ENCODE results near the gene HOOK2. TPM values are rescaled to one million over a fixed set of nuclear protein-coding genes. Genes with fewer than 3 reads are reported as not detected.

Gene HOOK2
- total and polyA plus RNA-seq, 2 of the 13 experiments (the other 11 are each of a cell fraction or from before 2014, with no cell fraction given), result 9.2 to 12.9 TPM

GRCh38 chr19:12782424-12783290 is 7.3 kb upstream of the HOOK2 start (continued):
- no peak for TF ChIP-seq JUNB (CRISPR knock-in tag; IDR thresholded peaks at IDR 0.05; ENCODE audit: borderline replicate concordance)
- TF ChIP-seq ELF1 (CRISPR knock-in tag; IDR thresholded peaks at IDR 0.05), result no peak
- TF ChIP-seq ZNF704 (CRISPR knock-in tag; IDR thresholded peaks at IDR 0.05; ENCODE audit: borderline replicate concordance), result no peak
- TF ChIP-seq ZNF773 (CRISPR knock-in tag; IDR thresholded peaks at IDR 0.05; ENCODE audit: borderline replicate concordance), result no peak
- TF ChIP-seq ZHX1 (CRISPR knock-in tag; IDR thresholded peaks at IDR 0.05; ENCODE audit: low read depth), result peak; percentile 22; the same call in 1 of the 2 replicates
- TF ChIP-seq FOXO1 (CRISPR knock-in tag; IDR thresholded peaks at IDR 0.05), result no peak
- peak; percentile 65; the same call in 1 of the 2 replicates for TF ChIP-seq CENPT (CRISPR knock-in tag; IDR thresholded peaks at IDR 0.05; ENCODE audit: low read depth)
- no peak for TF ChIP-seq XBP1 (CRISPR knock-in tag; IDR thresholded peaks at IDR 0.05)
- TF ChIP-seq HIVEP1 (CRISPR knock-in tag; IDR thresholded peaks at IDR 0.05), result peak; percentile 57; the same call in 1 of the 2 replicates
- TF ChIP-seq ZSCAN22 (CRISPR knock-in tag; IDR thresholded peaks at IDR 0.05), result no peak
- peak; percentile 50; the same call in 1 of the 2 replicates for TF ChIP-seq SPEN (CRISPR knock-in tag; IDR thresholded peaks at IDR 0.05; ENCODE audit: low read depth)
- peak; percentile 80 for TF ChIP-seq HDAC1 (CRISPR knock-in tag; IDR thresholded peaks at IDR 0.05)
- TF ChIP-seq MEIS2 (CRISPR knock-in tag; IDR thresholded peaks at IDR 0.05), result no peak
- peak; percentile 43 for TF ChIP-seq KDM2A (CRISPR knock-in tag; IDR thresholded peaks at IDR 0.05; ENCODE audit: borderline replicate concordance, low read depth)
- TF ChIP-seq FOXP1 (IDR thresholded peaks at IDR 0.05), result no peak
- TF ChIP-seq FOXP1 (CRISPR knock-in tag; IDR thresholded peaks at IDR 0.05), result no peak
- no peak for TF ChIP-seq KDM3A (CRISPR knock-in tag; IDR thresholded peaks at IDR 0.05; ENCODE audit: low read depth)
- TF ChIP-seq ZNF652 (CRISPR knock-in tag; IDR thresholded peaks at IDR 0.05; ENCODE audit: borderline replicate concordance, low read depth), result peak; percentile 94
- TF ChIP-seq NFE2 (CRISPR knock-in tag; IDR thresholded peaks at IDR 0.05), result no peak
- TF ChIP-seq ZNF136 (CRISPR knock-in tag; IDR thresholded peaks at IDR 0.05; ENCODE audit: low read depth), result no peak
- no peak for TF ChIP-seq ZNF468 (CRISPR knock-in tag; IDR thresholded peaks at IDR 0.05)
- no peak for TF ChIP-seq ZNF549 (CRISPR knock-in tag; IDR thresholded peaks at IDR 0.05)
- TF ChIP-seq KMT2A (CRISPR knock-in tag; IDR thresholded peaks at IDR 0.05), result no peak
- TF ChIP-seq ZBTB1 (CRISPR knock-in tag; IDR thresholded peaks at IDR 0.05; ENCODE audit: borderline replicate concordance), result peak; percentile 77; the same call in 1 of the 2 replicates
- peak; percentile 64; the same call in 1 of the 2 replicates for TF ChIP-seq TBX2 (CRISPR knock-in tag; IDR thresholded peaks at IDR 0.05; ENCODE audit: borderline replicate concordance)
- TF ChIP-seq ZNF788 (CRISPR knock-in tag; IDR thresholded peaks at IDR 0.05; ENCODE audit: borderline replicate concordance), result no peak
- no peak for TF ChIP-seq MTF1 (CRISPR knock-in tag; IDR thresholded peaks at IDR 0.05)
- TF ChIP-seq ZNF556 (CRISPR knock-in tag; IDR thresholded peaks at IDR 0.05; ENCODE audit: borderline replicate concordance), result no peak
- TF ChIP-seq NFIC (IDR thresholded peaks at IDR 0.05; ENCODE audit: low read length), result no peak
- TF ChIP-seq RFX3 (CRISPR knock-in tag; IDR thresholded peaks at IDR 0.05), result peak; percentile 74

All from HepG2 (cell line).